Activated naive CD4-positive, alpha-beta T cell treated with anti-CD3 and anti-CD28 coated beads, Interleukin-2, amount 50 U/mL, for 24 hours (primary cell): ENCODE data around the gene IFNL2.
A peak's percentile ranks its signal among the peaks of the same experiment; 100 is the strongest.
"Not testable (repeated sequence)": the region's sequence is repeated elsewhere in the genome, so short reads cannot be mapped to it uniquely, and the experiment has no call there.

ENCODE experiments used
- H3K27ac Mint-ChIP-seq: one replicate; pipeline ENCODE4 v1.8.0; 2021; ENCODE audit warnings: mild to moderate bottlenecking, mixed read lengths
- H3K27me3 Mint-ChIP-seq: one replicate; pipeline ENCODE4 v1.8.0; 2021; ENCODE audit warnings: mixed read lengths
- H3K36me3 Mint-ChIP-seq: one replicate; pipeline ENCODE4 v1.8.0; 2021; ENCODE audit warnings: mixed read lengths
- H3K4me1 Mint-ChIP-seq: one replicate; pipeline ENCODE4 v1.8.0; 2021; ENCODE audit warnings: mixed read lengths
- H3K4me3 Mint-ChIP-seq: one replicate; pipeline ENCODE4 v1.8.0; 2021; ENCODE audit warnings: mild to moderate bottlenecking, mixed read lengths
- H3K9me3 Mint-ChIP-seq: one replicate; pipeline ENCODE4 v1.8.0; 2021; ENCODE audit warnings: mixed read lengths

IFNL2 gene

GRCh38 chr19:39247701-39248664 is 20.2 kb upstream of the IFNL2 start:
- peaks cover 11% of the 10 kb centered on the region for H3K4me1 Mint-ChIP-seq
- no peak overlapping the region for H3K4me3 Mint-ChIP-seq
- no peaks in the 10 kb centered on the region for H3K36me3 Mint-ChIP-seq
- no peak overlapping the region for H3K27ac Mint-ChIP-seq
- H3K9me3 Mint-ChIP-seq, result no peaks in the 10 kb centered on the region
- peaks cover 1% of the 10 kb centered on the region for H3K27me3 Mint-ChIP-seq

- Mint-ChIP-seq H3K27me3 (peaks cover 1% of the 10 kb centered on the region), H3K4me1 (peaks cover 11% of the 10 kb centered on the region), H3K36me3 (no peaks in the 10 kb centered on the region), H3K27ac (no peak within 1 kb of the TSS), H3K4me3 (no peak within 1 kb of the TSS), H3K9me3 (no peaks in the 10 kb centered on the region)
Observed at GRCh38 chr19:39248806-39249205, 19.4 kb upstream of the IFNL2 start, which contains the start of gene IFNL4. Gene IFNL4, minus strand, starts transcription at chr19:39248856.

DNA sequence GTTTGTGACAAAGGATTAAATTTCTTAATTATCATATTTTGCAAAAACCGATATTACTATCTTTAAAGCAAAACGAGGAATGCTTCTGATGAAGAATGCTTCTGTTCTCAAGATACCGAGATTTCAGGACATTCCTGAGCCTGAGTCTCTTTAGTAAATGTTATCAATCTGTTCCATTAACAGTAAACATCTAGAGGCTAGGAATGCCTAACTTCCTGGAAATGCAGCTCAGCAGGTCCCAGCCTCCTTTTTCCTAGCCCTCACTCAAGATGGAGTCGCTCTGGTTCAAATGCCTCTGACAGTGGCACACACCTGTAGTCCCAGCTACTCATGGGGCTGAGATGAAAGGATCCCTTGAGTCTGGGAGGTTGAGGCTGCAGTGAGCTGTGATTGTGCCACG is 17.1 kb upstream of the IFNL2 start:
- Mint-ChIP-seq H3K4me3 (no peak overlapping the region), H3K9me3 (no peaks in the 10 kb centered on the region), H3K4me1 (peaks cover 11% of the 10 kb centered on the region), H3K27ac (no peak overlapping the region), H3K36me3 (no peaks in the 10 kb centered on the region), H3K27me3 (peaks cover 1% of the 10 kb centered on the region)

GRCh38 chr19:39251846-39252245 is 16.4 kb upstream of the IFNL2 start:
- peaks cover 11% of the 10 kb centered on the region for H3K4me1 Mint-ChIP-seq
- peaks cover under 1% of the 10 kb centered on the region for H3K9me3 Mint-ChIP-seq
- no peaks in the 10 kb centered on the region for H3K36me3 Mint-ChIP-seq
- peaks cover 3% of the 10 kb centered on the region for H3K27me3 Mint-ChIP-seq
- H3K4me3 Mint-ChIP-seq, result no peak overlapping the region
- H3K27ac Mint-ChIP-seq, result no peak overlapping the region

- Mint-ChIP-seq H3K4me1 (peaks cover 11% of the 10 kb centered on the region), H3K4me3 (no peak overlapping the region), H3K9me3 (peaks cover 7% of the 10 kb centered on the region), H3K36me3 (no peaks in the 10 kb centered on the region), H3K27ac (no peak overlapping the region), H3K27me3 (peaks cover 3% of the 10 kb centered on the region)
Observed at GRCh38 chr19:39252458-39252857, 15.7 kb upstream of the IFNL2 start.

GRCh38 chr19:39253374-39254149 is 14.6 kb upstream of the IFNL2 start:
- H3K36me3 Mint-ChIP-seq, result no peaks in the 10 kb centered on the region
- peaks cover 7% of the 10 kb centered on the region for H3K9me3 Mint-ChIP-seq
- H3K4me3 Mint-ChIP-seq, result no peak overlapping the region
- peaks cover 3% of the 10 kb centered on the region for H3K27me3 Mint-ChIP-seq
- peaks cover 11% of the 10 kb centered on the region for H3K4me1 Mint-ChIP-seq
- peak overlapping the region; percentile 32 for H3K27ac Mint-ChIP-seq

GRCh38 chr19:39254531-39255345 is 13.5 kb upstream of the IFNL2 start:
- H3K36me3 Mint-ChIP-seq, result no peaks in the 10 kb centered on the region
- H3K4me1 Mint-ChIP-seq, result peaks cover 11% of the 10 kb centered on the region
- H3K4me3 Mint-ChIP-seq, result no peak overlapping the region
- peaks cover 7% of the 10 kb centered on the region for H3K9me3 Mint-ChIP-seq
- H3K27ac Mint-ChIP-seq, result no peak overlapping the region
- H3K27me3 Mint-ChIP-seq, result peaks cover 1% of the 10 kb centered on the region

DNA sequence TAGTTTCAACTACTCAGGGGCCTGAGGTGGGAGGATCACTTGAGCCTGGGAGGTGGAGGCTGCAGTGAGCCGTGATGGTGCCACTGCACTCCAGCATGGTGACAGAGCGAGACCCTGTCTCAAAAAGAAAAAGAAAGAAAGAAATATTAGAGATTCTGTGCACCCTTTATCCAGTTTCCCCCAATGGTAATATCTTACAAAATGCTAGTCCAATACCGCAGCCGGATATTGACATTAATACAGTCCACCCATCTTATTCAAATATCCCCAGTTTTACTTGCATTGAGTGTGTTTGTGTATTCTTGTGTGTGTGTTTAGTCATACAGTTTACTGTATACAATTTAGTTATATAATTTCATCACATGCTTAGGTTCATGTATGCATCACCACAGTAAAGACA is 11.0 kb upstream of the IFNL2 start:
- Mint-ChIP-seq H3K9me3 (peaks cover 7% of the 10 kb centered on the region), H3K4me1 (peaks cover 6% of the 10 kb centered on the region), H3K4me3 (no peak overlapping the region), H3K36me3 (no peaks in the 10 kb centered on the region), H3K27ac (no peak overlapping the region), H3K27me3 (peaks cover 6% of the 10 kb centered on the region)

GRCh38 chr19:39261704-39262103 is 6.5 kb upstream of the IFNL2 start:
- Mint-ChIP-seq H3K9me3 (peaks cover 7% of the 10 kb centered on the region), H3K4me1 (peaks cover 7% of the 10 kb centered on the region), H3K27ac (no peak overlapping the region), H3K4me3 (no peak overlapping the region), H3K27me3 (peaks cover 24% of the 10 kb centered on the region), H3K36me3 (no peaks in the 10 kb centered on the region)

DNA sequence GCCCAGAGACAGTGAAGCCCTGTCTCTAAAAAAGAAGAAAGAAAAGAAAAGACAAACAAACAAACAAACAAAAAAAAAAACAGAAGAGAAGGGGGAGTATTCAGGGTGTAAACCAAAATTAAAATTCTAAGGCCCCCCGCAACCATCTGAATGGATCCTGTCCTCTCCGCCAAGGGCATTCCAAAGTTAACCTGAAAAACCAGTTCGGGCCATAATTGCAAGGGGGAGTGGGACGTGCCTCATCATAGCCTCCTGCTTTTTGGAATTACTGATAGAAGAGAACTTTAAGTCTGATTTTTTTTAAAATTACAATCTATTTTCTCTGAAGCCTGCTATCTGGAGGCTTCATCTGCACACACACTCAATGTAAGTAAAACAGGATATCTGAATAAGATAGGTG is 5.7 kb upstream of the IFNL2 start:
- peaks cover 7% of the 10 kb centered on the region for H3K4me1 Mint-ChIP-seq
- peaks cover under 1% of the 10 kb centered on the region for H3K9me3 Mint-ChIP-seq
- H3K27ac Mint-ChIP-seq, result peak overlapping the region; percentile 32
- no peaks in the 10 kb centered on the region for H3K36me3 Mint-ChIP-seq
- peaks cover 23% of the 10 kb centered on the region for H3K27me3 Mint-ChIP-seq
- H3K4me3 Mint-ChIP-seq, result no peak overlapping the region

GRCh38 chr19:39263912-39264305 is 4.3 kb upstream of the IFNL2 start:
- Mint-ChIP-seq H3K27me3 (peaks cover 23% of the 10 kb centered on the region), H3K4me3 (no peak overlapping the region), H3K27ac (no peak overlapping the region), H3K36me3 (no peaks in the 10 kb centered on the region), H3K9me3 (no peaks in the 10 kb centered on the region), H3K4me1 (peaks cover 7% of the 10 kb centered on the region)

- no peaks in the 10 kb centered on the region for H3K9me3 Mint-ChIP-seq
- no peak overlapping the region for H3K4me3 Mint-ChIP-seq
- no peaks in the 10 kb centered on the region for H3K36me3 Mint-ChIP-seq
- peaks cover 23% of the 10 kb centered on the region for H3K27me3 Mint-ChIP-seq
- H3K4me1 Mint-ChIP-seq, result peaks cover 7% of the 10 kb centered on the region
- H3K27ac Mint-ChIP-seq, result no peak overlapping the region
Observed at GRCh38 chr19:39264306-39265290, 3.6 kb upstream of the IFNL2 start.

- H3K36me3 Mint-ChIP-seq, result no peaks in the 10 kb centered on the region
- H3K4me1 Mint-ChIP-seq, result peaks cover 7% of the 10 kb centered on the region
- H3K27me3 Mint-ChIP-seq, result peaks cover 26% of the 10 kb centered on the region
- H3K27ac Mint-ChIP-seq, result no peak overlapping the region
- H3K4me3 Mint-ChIP-seq, result no peak overlapping the region
- no peaks in the 10 kb centered on the region for H3K9me3 Mint-ChIP-seq
Observed at GRCh38 chr19:39265321-39265916, 2.8 kb upstream of the IFNL2 start.

DNA sequence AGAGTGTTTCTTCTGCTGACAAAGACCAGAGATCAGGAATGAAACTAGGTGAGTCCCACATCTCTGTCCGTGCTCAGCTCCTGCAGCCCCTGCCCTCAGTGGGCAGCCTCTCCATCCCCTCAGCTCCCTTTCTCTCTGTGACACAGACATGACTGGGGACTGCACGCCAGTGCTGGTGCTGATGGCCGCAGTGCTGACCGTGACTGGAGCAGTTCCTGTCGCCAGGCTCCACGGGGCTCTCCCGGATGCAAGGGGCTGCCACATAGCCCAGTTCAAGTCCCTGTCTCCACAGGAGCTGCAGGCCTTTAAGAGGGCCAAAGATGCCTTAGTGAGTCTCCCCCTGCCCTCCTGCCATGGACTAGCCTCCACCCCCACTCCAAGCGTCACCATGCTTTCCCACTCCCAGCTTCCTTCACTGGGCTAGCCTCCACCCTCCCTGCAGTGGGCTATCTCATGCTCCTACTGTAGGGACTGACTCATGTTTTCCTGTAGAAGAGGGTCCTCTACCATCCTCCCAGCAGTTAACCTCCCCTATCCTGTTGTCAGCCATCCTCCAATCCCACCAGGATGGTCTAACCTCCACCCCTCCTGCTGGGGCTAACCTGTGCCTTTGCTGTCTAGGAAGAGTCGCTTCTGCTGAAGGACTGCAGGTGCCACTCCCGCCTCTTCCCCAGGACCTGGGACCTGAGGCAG is 481 bp downstream of the IFNL2 start:
- not testable (repeated sequence) for H3K36me3 Mint-ChIP-seq, H3K4me1 Mint-ChIP-seq, H3K27me3 Mint-ChIP-seq, H3K9me3 Mint-ChIP-seq, H3K27ac Mint-ChIP-seq, H3K4me3 Mint-ChIP-seq
